Activated T-helper 17 cell treated with anti-CD3 and anti-CD28 coated beads, Interleukin-2, amount 50 U/mL, for 72 hours (primary cell): ENCODE results near the gene TTC16. TPM values are rescaled to one million over a fixed set of nuclear protein-coding genes. Genes with fewer than 3 reads are reported as not detected.

ENCODE experiments used
- ATAC-seq: fragments of 150-1000 bp; cut with Tn5 transposase; replicated peaks from 2 replicates; pipeline ENCODE4 v1.10.0; 2021; ENCODE audit warnings: mild to moderate bottlenecking, moderate library complexity
- H3K27ac Mint-ChIP-seq: one replicate; pipeline ENCODE4 v1.8.0; 2022; ENCODE audit warnings: mixed read lengths
- H3K27me3 Mint-ChIP-seq: one replicate; pipeline ENCODE4 v1.8.0; 2022; ENCODE audit warnings: mixed read lengths
- H3K36me3 Mint-ChIP-seq: one replicate; pipeline ENCODE4 v1.8.0; 2022; ENCODE audit warnings: low read depth, mild to moderate bottlenecking, mixed read lengths
- H3K4me1 Mint-ChIP-seq: one replicate; pipeline ENCODE4 v1.8.0; 2022; ENCODE audit warnings: mixed read lengths
- H3K4me3 Mint-ChIP-seq: one replicate; pipeline ENCODE4 v1.8.0; 2022; ENCODE audit warnings: mild to moderate bottlenecking, mixed read lengths
- H3K9me3 Mint-ChIP-seq: one replicate; pipeline ENCODE4 v1.8.0; 2022; ENCODE audit warnings: mixed read lengths
- total RNA-seq, 2 donors: library from RNA; stranded (reverse); gene quantifications; one replicate each; pipeline ENCODE4 v1.2.3, GENCODE V29; 2022

The TTC16 gene
- total RNA-seq, 2 donors from 2014 or later = 1.8 to 2.0 TPM

- H3K36me3 Mint-ChIP-seq = peaks cover 93% of the 10 kb centered on the region
- H3K4me1 Mint-ChIP-seq = peaks cover 37% of the 10 kb centered on the region
- ATAC-seq = no peak
- H3K9me3 Mint-ChIP-seq = no peaks in the 10 kb centered on the region
- H3K27ac Mint-ChIP-seq = peak overlapping the region; percentile 87
- peak overlapping the region; percentile 90 for H3K4me3 Mint-ChIP-seq
- H3K27me3 Mint-ChIP-seq = no peaks in the 10 kb centered on the region
These were observed 54.2 kb downstream of the TTC16 start for GRCh38 chr9:127769929-127770582.

- Mint-ChIP-seq H3K4me1 (peaks cover 32% of the 10 kb centered on the region), H3K27ac (peak overlapping the region; percentile 87)
These were observed 54.7 kb downstream of the TTC16 start for GRCh38 chr9:127770583-127770904.

GRCh38 chr9:127770905-127771569, 55.2 kb downstream of the TTC16 start:
- ATAC-seq = peak; percentile 91
- H3K4me1 Mint-ChIP-seq = peaks cover 31% of the 10 kb centered on the region

More at GRCh38 chr9:127770583-127770904, 54.7 kb downstream of the TTC16 start:
- ATAC-seq = no peak
- H3K4me3 Mint-ChIP-seq = peak overlapping the region; percentile 90
- H3K9me3 Mint-ChIP-seq = no peaks in the 10 kb centered on the region
- no peaks in the 10 kb centered on the region for H3K27me3 Mint-ChIP-seq
- H3K36me3 Mint-ChIP-seq = peaks cover 89% of the 10 kb centered on the region

GRCh38 chr9:127771570-127772189, 55.8 kb downstream of the TTC16 start:
- peaks cover 26% of the 10 kb centered on the region for H3K4me1 Mint-ChIP-seq
- peak overlapping the region; percentile 87 for H3K27ac Mint-ChIP-seq
- peak overlapping the region; percentile 90 for H3K4me3 Mint-ChIP-seq
- no peaks in the 10 kb centered on the region for H3K9me3 Mint-ChIP-seq
- no peak for ATAC-seq
- H3K36me3 Mint-ChIP-seq = peaks cover 85% of the 10 kb centered on the region
- no peaks in the 10 kb centered on the region for H3K27me3 Mint-ChIP-seq

More at GRCh38 chr9:127770905-127771569, 55.2 kb downstream of the TTC16 start:
- H3K36me3 Mint-ChIP-seq = peaks cover 85% of the 10 kb centered on the region
- peak overlapping the region; percentile 90 for H3K4me3 Mint-ChIP-seq
- H3K27ac Mint-ChIP-seq = peak overlapping the region; percentile 87
- no peaks in the 10 kb centered on the region for H3K9me3 Mint-ChIP-seq
- H3K27me3 Mint-ChIP-seq = no peaks in the 10 kb centered on the region

GRCh38 chr9:127772603-127773002, 56.7 kb downstream of the TTC16 start:
- Mint-ChIP-seq H3K27me3 (no peaks in the 10 kb centered on the region), H3K4me3 (peak overlapping the region; percentile 90), H3K9me3 (no peaks in the 10 kb centered on the region), H3K36me3 (peaks cover 85% of the 10 kb centered on the region), H3K27ac (no peak overlapping the region), H3K4me1 (peaks cover 19% of the 10 kb centered on the region)
- ATAC-seq = no peak

- Mint-ChIP-seq H3K27me3 (no peaks in the 10 kb centered on the region), H3K9me3 (no peaks in the 10 kb centered on the region), H3K4me1 (peaks cover 19% of the 10 kb centered on the region), H3K27ac (no peak overlapping the region), H3K4me3 (no peak overlapping the region), H3K36me3 (peaks cover 85% of the 10 kb centered on the region)
- no peak for ATAC-seq
These were observed 57.4 kb downstream of the TTC16 start for GRCh38 chr9:127773272-127773671.

GRCh38 chr9:127773981-127774380, 58.1 kb downstream of the TTC16 start:
- Mint-ChIP-seq H3K9me3 (no peaks in the 10 kb centered on the region), H3K27me3 (no peaks in the 10 kb centered on the region), H3K27ac (peak overlapping the region; percentile 25), H3K4me3 (peak overlapping the region; percentile 43), H3K36me3 (peaks cover 84% of the 10 kb centered on the region), H3K4me1 (peaks cover 12% of the 10 kb centered on the region)
- no peak for ATAC-seq

- peak overlapping the region; percentile 99 for H3K27ac Mint-ChIP-seq
These were observed 60.5 kb downstream of the TTC16 start for GRCh38 chr9:127776195-127776923.

GRCh38 chr9:127776924-127777289, 61.0 kb downstream of the TTC16 start:
- Mint-ChIP-seq H3K4me1 (no peaks in the 10 kb centered on the region), H3K27ac (peak overlapping the region; percentile 99), H3K36me3 (peaks cover 60% of the 10 kb centered on the region), H3K9me3 (no peaks in the 10 kb centered on the region), H3K4me3 (peak overlapping the region; percentile 100), H3K27me3 (no peaks in the 10 kb centered on the region)
- no peak for ATAC-seq

More at GRCh38 chr9:127776195-127776923, 60.5 kb downstream of the TTC16 start:
- peak; percentile 37 for ATAC-seq
- Mint-ChIP-seq H3K4me3 (peak overlapping the region; percentile 100), H3K4me1 (no peaks in the 10 kb centered on the region), H3K36me3 (peaks cover 65% of the 10 kb centered on the region), H3K9me3 (no peaks in the 10 kb centered on the region), H3K27me3 (no peaks in the 10 kb centered on the region)

GRCh38 chr9:127777368-127777980, 61.6 kb downstream of the TTC16 start:
- Mint-ChIP-seq H3K36me3 (peaks cover 56% of the 10 kb centered on the region), H3K27ac (peak overlapping the region; percentile 99), H3K27me3 (no peaks in the 10 kb centered on the region), H3K4me1 (no peaks in the 10 kb centered on the region), H3K4me3 (peak overlapping the region; percentile 100), H3K9me3 (no peaks in the 10 kb centered on the region)
- no peak for ATAC-seq

GRCh38 chr9:127778280-127779135, 62.6 kb downstream of the TTC16 start, which contains the start of gene SH2D3C:
Gene SH2D3C, minus strand, starts transcription at chr9:127778666. Its CDS starts 39 bp downstream, at chr9:127778627.
- H3K9me3 Mint-ChIP-seq = no peaks in the 10 kb centered on the region
- ATAC-seq = peak; percentile 46
- H3K27me3 Mint-ChIP-seq = no peaks in the 10 kb centered on the region
- peaks cover 46% of the 10 kb centered on the region for H3K36me3 Mint-ChIP-seq
- peaks cover 10% of the 10 kb centered on the region for H3K4me1 Mint-ChIP-seq
- H3K4me3 Mint-ChIP-seq = peak within 1 kb of the TSS; percentile 100
- peak within 1 kb of the TSS; percentile 99 for H3K27ac Mint-ChIP-seq

GRCh38 chr9:127779136-127779981, 63.5 kb downstream of the TTC16 start:
- Mint-ChIP-seq H3K4me3 (peak overlapping the region; percentile 100), H3K27me3 (no peaks in the 10 kb centered on the region), H3K27ac (peak overlapping the region; percentile 99), H3K36me3 (peaks cover 37% of the 10 kb centered on the region), H3K9me3 (no peaks in the 10 kb centered on the region), H3K4me1 (peaks cover 18% of the 10 kb centered on the region)
- ATAC-seq = peak; percentile 82
